DND-41 (cell line): ENCODE results near the gene WHRN.

ENCODE experiments used
- CTCF ChIP-seq: IDR thresholded peaks from 2 replicates; pipeline ENCODE4 v1.5.1; 2012; ENCODE audit warnings: borderline replicate concordance, low read length, moderate library complexity, mild to moderate bottlenecking; ENCODE audit not compliant: poor library complexity, severe bottlenecking; ENCODE audit errors: extremely low read depth
- EZH2 ChIP-seq: IDR thresholded peaks from 3 replicates; pipeline ENCODE4 v1.6.1; 2012; ENCODE audit warnings: borderline replicate concordance, low read depth, mild to moderate bottlenecking, moderate library complexity, low read length, inconsistent platforms; ENCODE audit not compliant: severe bottlenecking

DNA sequence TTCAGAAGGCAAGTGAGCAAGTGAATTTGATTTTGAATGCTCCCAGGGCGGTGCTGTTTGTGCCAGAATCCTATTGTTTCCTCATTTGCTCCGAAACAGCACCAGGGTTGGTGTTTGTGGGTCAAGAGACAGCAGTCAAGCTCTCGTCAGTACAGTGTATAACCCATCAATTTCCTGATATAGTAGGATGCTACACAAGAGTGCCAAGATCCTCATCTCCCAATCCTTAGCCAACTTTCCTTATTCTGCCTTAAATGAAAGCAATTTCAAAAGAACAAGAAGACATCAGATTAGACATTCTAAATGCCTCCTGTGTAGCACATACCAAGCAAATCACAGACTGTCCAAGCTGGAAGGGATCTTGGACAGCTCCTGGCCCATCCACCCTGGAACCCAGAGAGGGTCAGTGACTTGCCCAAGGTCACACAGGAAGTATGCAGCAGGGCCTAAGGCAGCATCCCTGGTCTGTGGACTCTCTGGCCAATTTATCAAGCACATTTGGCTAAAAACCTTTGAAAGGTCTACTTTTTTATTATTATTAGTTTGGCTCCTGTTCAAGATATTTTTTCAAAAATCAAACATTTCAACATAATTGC lies 4.5 kb downstream of the WHRN start:
- TF ChIP-seq CTCF = no peak
- TF ChIP-seq EZH2 = no peak
